Raji (cell line): Measurements from ENCODE around the gene FOLR1.

ENCODE experiments used
- POLR2A ChIP-seq: IDR thresholded peaks from 2 replicates; pipeline ENCODE4 v1.6.1; 2011; ENCODE audit warnings: low read depth, low read length, control low read depth; ENCODE audit not compliant: insufficient read depth

Gene FOLR1

DNA sequence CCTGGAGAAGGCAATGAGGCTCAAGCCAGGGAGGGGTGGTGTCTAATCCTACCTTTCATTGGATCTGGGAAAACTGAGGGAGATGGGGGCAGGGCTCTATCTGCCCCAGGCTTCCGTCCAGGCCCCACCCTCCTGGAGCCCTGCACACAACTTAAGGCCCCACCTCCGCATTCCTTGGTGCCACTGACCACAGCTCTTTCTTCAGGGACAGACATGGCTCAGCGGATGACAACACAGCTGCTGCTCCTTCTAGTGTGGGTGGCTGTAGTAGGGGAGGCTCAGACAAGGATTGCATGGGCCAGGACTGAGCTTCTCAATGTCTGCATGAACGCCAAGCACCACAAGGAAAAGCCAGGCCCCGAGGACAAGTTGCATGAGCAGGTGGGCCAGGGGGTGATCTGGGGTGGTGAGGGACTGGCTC lies at the start of gene FOLR1:
Gene FOLR1 (plus strand): TSS at position 180 of the 421 bp plus-strand sequence. CDS start 34 bp downstream, at position 214.
- no peak for TF ChIP-seq POLR2A

DNA sequence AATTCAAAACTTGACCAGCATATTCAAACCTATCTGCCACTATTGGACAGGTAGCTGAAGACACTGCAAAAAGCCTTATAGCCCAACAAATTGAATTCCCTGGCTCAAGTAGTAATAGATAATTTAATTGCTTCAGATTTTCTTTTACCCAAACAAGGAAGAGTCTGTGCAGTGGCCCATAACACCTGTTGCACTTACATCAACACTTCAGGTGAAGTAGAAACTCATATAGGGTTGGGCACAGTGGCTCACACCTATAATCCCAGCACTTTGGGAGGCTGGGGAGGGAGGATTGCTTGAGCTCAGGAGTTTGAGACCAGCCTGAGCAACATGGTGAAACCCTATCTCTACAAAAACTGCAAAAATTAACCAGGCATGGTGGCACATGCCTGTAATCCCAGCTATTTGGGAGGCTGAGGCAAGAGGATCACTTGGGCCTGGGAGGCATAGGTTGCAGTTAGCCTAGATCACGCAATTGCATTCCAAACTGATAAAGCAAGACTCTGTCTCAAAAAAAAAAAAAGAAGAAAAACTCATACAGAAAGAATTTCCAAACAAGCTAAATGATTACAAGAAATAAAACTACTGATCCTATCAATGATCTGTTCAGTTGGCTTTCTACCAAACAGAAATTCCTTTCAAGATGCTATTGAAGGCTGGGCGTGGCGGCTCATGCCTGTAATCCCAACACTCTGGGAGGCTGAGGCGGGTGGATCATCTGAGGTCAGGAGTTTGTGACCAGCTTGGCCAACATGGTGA lies 47.0 kb upstream of the FOLR1 start:
- TF ChIP-seq POLR2A: no peak

DNA sequence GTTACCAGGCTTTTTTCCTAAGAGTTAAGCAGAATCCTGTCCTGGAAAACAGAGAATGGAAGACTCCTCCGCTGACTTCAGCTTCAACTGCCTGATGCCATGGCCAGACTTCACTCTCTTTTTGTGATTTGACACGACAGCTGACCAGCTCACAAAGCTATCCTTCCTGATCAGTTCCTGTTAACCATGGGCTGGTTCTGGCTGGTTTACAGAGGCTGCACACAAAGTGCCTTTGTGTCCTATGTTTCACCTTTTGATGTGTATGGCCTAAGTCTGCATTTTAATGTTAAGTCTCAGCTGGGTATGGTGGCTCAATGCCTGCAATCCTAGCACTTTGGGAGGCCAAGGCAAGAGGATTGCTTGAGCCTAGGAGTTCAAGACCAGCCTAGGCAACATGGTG lies 45.3 kb upstream of the FOLR1 start:
- TF ChIP-seq POLR2A: no peak

DNA sequence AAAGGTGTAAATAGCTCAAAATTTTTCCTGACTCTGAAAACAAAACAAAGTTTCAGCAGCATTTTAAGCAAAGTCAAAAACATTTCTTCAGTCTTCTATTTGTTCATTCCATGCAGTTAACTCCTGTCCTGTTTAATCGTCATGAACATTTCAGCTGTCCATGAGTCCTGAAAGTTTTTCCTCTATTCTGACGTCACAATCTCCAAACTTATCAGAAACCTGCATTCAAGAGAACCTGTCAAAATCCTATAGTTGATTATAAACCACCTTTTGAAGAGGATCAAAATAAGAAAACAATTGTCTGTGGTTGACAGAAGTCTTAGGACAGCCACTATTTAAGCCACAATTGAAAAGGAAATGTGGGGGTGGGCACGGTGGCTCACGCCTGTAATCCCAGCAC lies 41.1 kb upstream of the FOLR1 start:
- TF ChIP-seq POLR2A: no peak

DNA sequence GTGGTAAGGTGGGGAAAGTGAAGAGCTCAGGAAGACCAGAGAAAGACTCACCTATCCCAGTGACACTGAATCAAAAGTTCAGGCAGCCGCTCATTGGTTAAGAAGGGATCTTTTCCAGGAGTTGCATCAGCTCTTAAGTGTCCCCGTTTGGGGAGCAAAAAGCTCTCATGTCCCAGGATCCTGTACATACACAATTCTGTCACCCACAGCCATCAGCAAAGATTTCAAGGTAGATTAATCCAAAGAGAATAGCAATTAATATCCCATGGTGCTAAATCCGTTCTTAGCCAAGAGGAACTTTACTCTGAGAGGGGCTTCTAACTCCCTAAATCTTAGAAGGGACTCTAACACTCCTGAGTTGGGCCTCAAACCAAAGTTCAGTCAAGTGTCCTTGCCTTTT lies 37.1 kb upstream of the FOLR1 start:
- no peak for TF ChIP-seq POLR2A

DNA sequence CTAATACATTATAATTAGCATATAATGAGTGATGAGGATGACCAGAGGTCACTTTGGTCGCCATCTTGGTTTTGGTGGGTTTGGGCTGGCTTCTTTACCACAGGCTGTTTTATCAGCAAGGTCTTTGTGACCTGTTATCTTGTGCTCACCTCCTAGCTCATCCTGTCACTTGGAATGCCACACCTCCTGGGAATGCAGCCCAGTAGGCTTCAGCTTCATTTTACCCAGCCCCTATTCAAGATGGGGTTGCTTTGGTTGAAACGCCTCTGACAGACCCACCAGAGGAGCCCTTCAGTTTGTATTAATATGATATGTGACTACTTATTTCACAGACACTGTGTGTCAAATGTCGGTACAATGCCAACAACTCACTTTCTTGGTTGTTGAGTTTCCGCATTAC lies 36.2 kb upstream of the FOLR1 start:
- no peak for TF ChIP-seq POLR2A

DNA sequence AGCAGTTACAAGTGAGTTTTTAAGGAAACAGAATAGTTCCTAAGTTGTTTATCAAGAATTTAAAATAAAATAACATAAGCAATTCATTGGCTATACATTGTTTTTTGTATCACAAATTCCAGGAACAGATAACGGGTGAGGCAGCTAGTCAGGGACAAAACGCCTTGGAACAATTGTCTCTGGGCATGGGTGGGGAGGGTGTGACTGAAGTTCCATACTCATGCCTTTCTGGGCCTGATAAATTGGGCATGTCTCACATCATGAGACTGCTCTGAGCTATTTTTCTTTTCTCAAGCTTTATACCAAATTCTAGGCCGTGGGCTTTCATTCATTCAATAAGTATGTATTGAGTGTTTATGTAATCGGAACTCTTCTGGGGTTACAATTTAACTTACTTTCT lies 34.8 kb upstream of the FOLR1 start:
- TF ChIP-seq POLR2A: no peak

DNA sequence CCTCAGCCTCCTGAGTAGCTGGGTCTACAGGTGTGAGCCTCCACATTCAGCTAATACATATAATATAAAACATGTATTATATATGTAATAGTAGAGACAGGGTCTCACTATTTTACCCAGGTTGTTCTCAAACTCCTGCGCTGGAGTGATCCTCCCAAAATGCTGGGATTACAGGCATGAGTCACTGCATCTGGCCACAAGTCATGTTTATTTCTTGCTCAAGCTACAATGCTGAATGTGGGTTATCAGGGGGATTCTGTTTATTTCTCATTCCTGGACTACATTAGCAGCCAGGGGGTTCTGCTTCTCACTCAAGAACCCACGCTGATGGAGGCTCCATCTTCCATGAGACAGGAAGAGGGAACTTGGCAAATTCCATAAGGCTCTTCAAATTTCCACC lies 31.6 kb upstream of the FOLR1 start:
- no peak for TF ChIP-seq POLR2A

DNA sequence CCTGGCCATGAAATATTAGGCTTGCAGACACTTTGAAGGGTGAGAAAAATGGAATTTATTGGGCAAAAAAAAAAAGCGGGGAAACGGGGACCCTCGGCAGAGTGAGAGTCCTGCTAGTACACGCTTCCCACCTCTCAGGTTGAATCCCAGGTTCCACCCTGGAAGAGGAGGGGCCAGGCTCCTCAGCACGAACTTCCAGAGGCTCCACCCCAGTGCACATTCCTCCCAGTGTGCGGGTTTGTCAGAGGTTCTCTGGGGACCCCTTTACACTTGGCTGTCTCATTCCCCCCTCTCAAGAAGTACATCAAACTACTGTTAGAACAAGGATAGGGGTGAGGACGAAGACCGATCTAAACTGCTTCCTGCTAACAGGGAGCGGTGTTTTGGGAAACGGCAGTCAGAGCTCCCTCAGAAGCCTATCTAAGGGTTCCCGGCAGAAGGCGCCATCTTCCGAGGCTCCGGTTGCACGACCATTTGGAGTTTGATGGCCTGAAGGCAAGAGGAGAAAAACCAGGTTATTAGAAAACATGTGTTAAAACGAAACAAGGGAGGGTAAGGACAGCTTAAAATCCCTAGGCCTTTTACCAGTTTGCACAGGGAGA lies 28.9 kb upstream of the FOLR1 start:
- no peak for TF ChIP-seq POLR2A

DNA sequence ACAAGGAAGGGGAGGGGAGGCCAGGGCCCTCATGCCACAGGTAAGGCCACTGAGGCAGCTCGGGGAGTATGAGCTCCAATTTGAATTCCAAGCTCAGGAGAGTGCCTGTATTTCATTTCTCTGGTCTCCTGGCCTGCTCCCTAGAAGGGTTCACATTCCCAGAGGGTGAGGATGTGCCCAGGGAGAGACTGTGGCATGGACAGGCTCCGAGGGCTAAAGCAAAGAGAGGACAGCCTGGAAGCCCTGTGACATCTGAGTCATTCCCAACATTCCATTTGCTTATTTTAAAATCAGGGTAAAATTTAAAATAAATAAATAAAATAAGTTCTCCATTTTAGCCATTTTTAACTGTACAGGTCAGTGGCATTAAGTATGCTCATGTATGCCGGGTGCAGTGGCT lies 18.6 kb upstream of the FOLR1 start:
- TF ChIP-seq POLR2A: no peak

DNA sequence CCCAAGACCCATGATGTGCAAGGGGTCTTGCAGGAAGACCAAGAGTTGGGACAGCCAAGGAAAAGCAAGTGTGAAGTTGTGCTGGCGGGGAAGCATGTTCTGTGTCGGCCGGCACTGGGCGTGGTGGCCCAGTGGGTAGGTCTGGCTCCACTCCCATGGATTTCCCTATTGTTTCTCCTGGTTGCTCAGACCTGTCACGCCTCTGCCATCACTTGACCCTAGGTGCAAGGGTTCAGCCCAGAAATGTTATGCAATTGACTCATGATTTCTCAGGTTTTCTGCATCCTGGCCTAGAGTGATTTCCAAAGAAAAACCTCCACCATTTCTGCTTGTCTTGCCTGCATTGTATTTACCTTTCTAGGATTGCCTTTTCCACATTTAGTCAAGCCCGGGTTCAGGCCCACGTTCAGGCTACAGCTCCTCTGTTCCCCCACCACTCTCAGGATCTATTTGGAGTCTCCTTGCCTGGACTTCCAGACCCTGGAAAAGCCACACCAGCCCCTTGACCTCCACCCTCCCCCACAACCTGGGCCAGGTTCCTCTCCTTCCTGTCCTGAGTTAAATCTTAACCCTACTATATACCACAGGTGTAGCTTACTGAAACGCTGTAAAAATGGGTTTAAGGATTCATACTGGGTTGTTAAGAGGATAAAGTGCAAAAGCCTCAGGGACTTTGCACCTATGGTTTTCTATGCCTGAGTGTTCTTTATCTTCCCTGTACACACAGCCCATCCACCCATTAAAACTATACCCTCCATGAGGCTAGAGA lies 17.5 kb upstream of the FOLR1 start:
- no peak for TF ChIP-seq POLR2A

DNA sequence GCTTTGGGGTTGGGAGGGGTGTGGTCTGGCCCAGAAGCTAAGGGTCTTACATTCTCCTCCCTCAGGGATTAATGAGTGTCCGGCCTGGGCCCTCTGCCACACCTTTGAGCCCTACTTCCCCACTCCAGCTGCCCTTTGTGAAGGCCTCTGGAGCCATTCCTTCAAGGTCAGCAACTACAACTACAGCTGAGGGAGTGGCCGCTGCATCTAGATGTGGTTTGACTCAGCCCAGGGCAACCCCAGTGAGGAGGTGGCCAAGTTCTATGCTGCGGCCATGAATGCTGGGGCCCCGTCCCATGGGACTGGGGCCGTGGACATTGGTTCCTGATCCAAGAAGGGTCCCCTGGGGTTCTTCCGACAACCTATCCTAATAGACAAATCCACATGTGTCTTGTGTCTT lies 14.3 kb upstream of the FOLR1 start:
- no peak for TF ChIP-seq POLR2A

DNA sequence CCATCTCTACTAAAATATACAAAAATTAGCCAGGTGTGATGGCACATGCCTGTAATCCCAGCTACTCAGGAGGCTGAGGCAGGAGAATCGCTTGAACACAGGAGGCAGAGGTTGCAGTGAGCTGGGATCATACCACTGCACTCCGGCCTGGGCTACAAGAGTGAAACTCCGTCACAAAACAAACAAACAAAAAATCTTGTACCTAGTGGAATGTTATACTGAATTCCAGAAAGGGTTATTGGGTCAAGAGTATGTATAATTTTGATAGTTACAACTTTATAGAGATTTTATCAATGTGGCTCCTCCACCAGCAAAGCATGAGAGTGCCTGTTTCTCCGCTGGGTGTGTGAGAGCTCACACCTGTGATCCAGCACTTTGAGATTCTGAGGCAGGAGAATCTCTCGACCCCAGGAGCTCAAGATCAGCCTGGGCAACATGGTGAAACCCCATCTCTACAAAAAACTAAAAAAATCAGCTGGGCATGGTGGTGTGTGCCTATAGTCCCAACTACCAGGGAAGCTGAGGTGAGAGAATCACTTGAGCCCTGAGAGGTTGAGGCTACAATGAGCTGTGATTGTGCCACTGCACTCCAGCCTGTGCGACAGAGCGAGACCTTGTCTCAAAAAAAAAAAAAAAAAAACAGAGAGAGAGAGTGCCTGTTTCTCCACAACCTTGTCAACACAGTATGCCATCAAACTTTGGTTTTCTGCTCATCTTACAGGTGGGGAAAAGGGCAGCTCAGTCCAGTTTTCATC lies 12.7 kb upstream of the FOLR1 start:
- TF ChIP-seq POLR2A: no peak

DNA sequence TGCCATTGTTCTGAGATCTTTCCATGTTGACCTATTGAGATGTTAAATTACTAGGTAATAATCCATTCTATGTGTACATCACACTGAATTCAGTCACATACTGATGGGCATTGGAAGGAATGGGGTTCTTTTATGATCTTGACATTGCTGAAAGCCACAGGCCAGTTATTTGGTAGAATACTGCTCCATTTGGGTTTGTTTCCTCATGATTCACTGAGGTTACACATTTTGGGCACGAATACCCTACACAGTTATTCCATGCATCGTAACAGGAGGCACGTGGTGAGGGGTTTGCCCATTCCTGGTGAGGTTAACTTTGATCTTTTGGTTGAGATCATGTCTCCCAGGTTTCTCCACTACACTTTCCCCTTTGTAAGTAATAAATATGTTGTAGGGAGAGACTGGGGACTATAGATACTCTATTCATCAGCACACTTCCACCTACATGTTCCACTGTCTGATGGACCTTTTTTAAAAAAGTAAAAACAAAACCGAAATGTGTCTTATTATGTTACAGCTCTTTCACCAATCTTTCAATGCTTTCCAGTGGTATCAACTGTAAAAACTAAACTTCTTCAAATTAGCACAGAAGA lies 12.0 kb upstream of the FOLR1 start:
- no peak for TF ChIP-seq POLR2A

DNA sequence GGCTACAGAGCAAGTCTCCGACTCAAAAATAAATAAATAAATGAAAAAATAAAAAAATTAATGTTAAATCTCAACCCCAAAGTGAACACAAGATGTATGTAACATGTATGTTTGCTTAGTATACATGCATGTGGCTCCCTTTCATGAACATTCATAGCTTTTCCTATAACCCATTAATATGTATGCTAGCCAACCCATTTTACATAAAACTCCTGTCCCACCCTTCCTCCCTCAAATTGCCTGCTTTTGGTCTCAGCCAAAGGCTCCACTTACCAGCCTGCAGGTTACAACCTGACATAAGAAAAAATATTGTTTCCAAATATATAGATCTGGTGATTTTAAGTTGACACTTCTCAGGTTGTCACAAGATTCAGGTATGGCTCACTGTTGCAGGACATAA lies 3.7 kb upstream of the FOLR1 start:
- TF ChIP-seq POLR2A: no peak

DNA sequence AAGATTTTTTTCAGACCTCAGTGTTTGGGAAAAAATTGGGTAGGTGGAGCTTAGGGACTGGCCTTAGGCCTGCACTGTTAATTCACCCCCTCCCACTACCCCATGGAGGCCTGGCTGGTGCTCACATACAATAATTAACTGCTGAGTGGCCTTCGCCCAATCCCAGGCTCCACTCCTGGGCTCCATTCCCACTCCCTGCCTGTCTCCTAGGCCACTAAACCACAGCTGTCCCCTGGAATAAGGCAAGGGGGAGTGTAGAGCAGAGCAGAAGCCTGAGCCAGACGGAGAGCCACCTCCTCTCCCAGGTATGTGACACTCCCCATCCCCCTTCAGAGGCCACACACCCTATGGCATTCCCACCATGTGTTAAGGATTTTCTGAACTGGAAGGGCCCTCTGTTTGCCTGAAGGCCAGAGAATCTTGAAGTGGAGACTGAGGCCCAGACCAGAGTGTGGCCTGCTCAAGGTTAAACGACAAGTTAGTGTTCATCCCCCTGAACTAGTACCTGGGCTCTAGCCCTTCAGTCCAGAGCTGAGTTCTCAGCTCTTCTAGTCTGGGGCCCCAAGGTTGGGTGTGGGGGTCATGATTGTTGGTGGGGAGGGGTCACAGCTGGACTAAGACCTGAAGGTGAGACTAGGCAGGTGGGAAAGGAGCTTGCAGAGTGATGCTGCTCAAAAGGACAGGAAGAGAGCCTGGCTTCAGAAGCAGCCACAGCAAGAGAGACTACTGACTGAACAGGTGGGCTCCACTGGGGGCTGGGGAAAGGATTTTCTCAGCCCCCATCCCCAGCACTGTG lies 2.3 kb upstream of the FOLR1 start:
- no peak for TF ChIP-seq POLR2A
